Neural cell (in vitro differentiated cells): ENCODE data around the gene GDF11. TPM values are rescaled to one million over a fixed set of nuclear protein-coding genes. Genes with fewer than 3 reads are reported as not detected.

Source experiments
- H2AFZ ChIP-seq: fragments of 200-600, 300-800 bp; sonication (generic), shearing (Covaris generic); 2 replicates; pipeline ENCODE4 v1.6.0; 2014; ENCODE audit warnings: low read depth, mild to moderate bottlenecking, antibody characterized with exemption, low read length, moderate library complexity
- H3F3A ChIP-seq: fragments of 200-600 bp; shearing (Covaris generic); 2 replicates; pipeline ENCODE4 v1.6.1; 2016; ENCODE audit warnings: mild to moderate bottlenecking, moderate library complexity, mixed read lengths, antibody characterized with exemption, low read length; ENCODE audit not compliant: insufficient read depth, poor library complexity, severe bottlenecking
- H3K27ac ChIP-seq: fragments of 200-600, 300-800 bp; sonication (generic), shearing (Covaris generic); 2 replicates; pipeline ENCODE4 v1.5.1; 2014; ENCODE audit warnings: mild to moderate bottlenecking, low read length, moderate library complexity
- H3K27me3 ChIP-seq: fragments of 300-800, 200-600 bp; sonication (generic), shearing (Covaris generic); 2 replicates; pipeline ENCODE4 v1.6.0; 2014; ENCODE audit warnings: mild to moderate bottlenecking, low read depth, low read length, moderate library complexity; ENCODE audit not compliant: insufficient read depth
- H3K36me3 ChIP-seq: fragments of 300-800, 200-600 bp; sonication (generic), shearing (Covaris generic); 2 replicates; pipeline ENCODE4 v1.5.1; 2014; ENCODE audit warnings: mild to moderate bottlenecking, antibody characterized with exemption, low read length, moderate library complexity; ENCODE audit not compliant: insufficient read depth
- H3K4me2 ChIP-seq: fragments of 300-800, 200-600 bp; sonication (generic), shearing (Covaris generic); 2 replicates; pipeline ENCODE4 v1.6.0; 2014; ENCODE audit warnings: mild to moderate bottlenecking, low read length
- H3K4me3 ChIP-seq: fragments of 300-800, 200-600 bp; sonication (generic), shearing (Covaris generic); 2 replicates; pipeline ENCODE4 v1.5.1; 2014; ENCODE audit warnings: mild to moderate bottlenecking, low read length, moderate library complexity
- H3K79me2 ChIP-seq: fragments of 200-600 bp; shearing (Covaris generic); replicated peaks from 2 replicates; pipeline ENCODE4 v1.6.0; 2014; ENCODE audit warnings: mild to moderate bottlenecking, low read length, moderate library complexity; ENCODE audit not compliant: insufficient read depth
- H3K9ac ChIP-seq: fragments of 300-800, 200-600 bp; sonication (generic), shearing (Covaris generic); 2 replicates; pipeline ENCODE4 v1.6.1; 2016; ENCODE audit warnings: mild to moderate bottlenecking, low read length, mixed read lengths
- H3K9me2 ChIP-seq: fragments of 200-600 bp; shearing (Covaris generic); 2 replicates; pipeline ENCODE4 v1.6.1; 2016; ENCODE audit warnings: mild to moderate bottlenecking, low read length, mixed read lengths; ENCODE audit not compliant: insufficient read depth
- H3K9me3 ChIP-seq: fragments of 200-600, 300-800 bp; sonication (generic), shearing (Covaris generic); 2 replicates; pipeline ENCODE4 v1.6.1; 2016; ENCODE audit warnings: mild to moderate bottlenecking, mixed run types, low read length, moderate library complexity, mixed read lengths
- H4K20me1 ChIP-seq: fragments of 200-600 bp; shearing (Covaris generic); 2 replicates; pipeline ENCODE4 v1.6.1; 2016; ENCODE audit warnings: mild to moderate bottlenecking, mixed run types; ENCODE audit not compliant: insufficient read depth
- CTCF ChIP-seq: fragments of 450-650 bp; IDR thresholded peaks from 2 replicates; pipeline ENCODE4 v1.5.1; 2014; ENCODE audit warnings: antibody characterized with exemption, mild to moderate bottlenecking, moderate library complexity; ENCODE audit not compliant: poor library complexity, severe bottlenecking
- EP300 ChIP-seq: fragments of 450-650 bp; conservative IDR thresholded peaks from 2 replicates; pipeline ENCODE4 v1.6.1; 2014; ENCODE audit warnings: antibody characterized with exemption, mild to moderate bottlenecking, moderate library complexity; ENCODE audit not compliant: poor library complexity, severe bottlenecking
- EZH2 ChIP-seq: fragments of 200-600, 300-800 bp; shearing (Covaris generic), sonication (generic); IDR thresholded peaks from 2 replicates; pipeline ENCODE4 v1.6.1; 2014; ENCODE audit warnings: antibody characterized with exemption, low read length, borderline replicate concordance, mild to moderate bottlenecking; ENCODE audit not compliant: insufficient read depth, poor library complexity, severe bottlenecking
- MXI1 ChIP-seq: fragments of 450-650 bp; conservative IDR thresholded peaks from 2 replicates; pipeline ENCODE4 v1.6.1; 2014; ENCODE audit warnings: antibody characterized with exemption, mild to moderate bottlenecking; ENCODE audit not compliant: poor library complexity, severe bottlenecking
- POLR2AphosphoS5 ChIP-seq: IDR thresholded peaks from 2 replicates; pipeline ENCODE4 v1.6.1; 2012
- RAD21 ChIP-seq: fragments of 450-650 bp; conservative IDR thresholded peaks from 2 replicates; pipeline ENCODE4 v1.6.1; 2014; ENCODE audit warnings: antibody characterized with exemption, mild to moderate bottlenecking, moderate library complexity
- REST ChIP-seq: IDR thresholded peaks from 2 replicates; pipeline ENCODE4 v1.6.1; 2012; ENCODE audit warnings: borderline replicate concordance
- SMC3 ChIP-seq: fragments of 450-650 bp; conservative IDR thresholded peaks from 2 replicates; pipeline ENCODE4 v1.6.1; 2014; ENCODE audit warnings: antibody characterized with exemption, mild to moderate bottlenecking, moderate library complexity; ENCODE audit not compliant: poor library complexity
- TAF1 ChIP-seq: IDR thresholded peaks from 2 replicates; pipeline ENCODE4 v1.6.1; 2012; ENCODE audit warnings: low read depth
- polyA plus RNA-seq: library from polyadenylated mRNA; depleted of rRNA; stranded (reverse); fragments of >200 nt; gene quantifications from 2 replicates; pipeline ENCODE4 v1.2.3, GENCODE V29; 2014

The GDF11 gene
- polyA plus RNA-seq, 1 donor from 2014 or later = 16.0 TPM

GRCh38 chr12:55788546-55788945, 45.6 kb downstream of the GDF11 start:
- no peak overlapping the region for H3K9ac ChIP-seq
- no peaks in the 10 kb centered on the region for H4K20me1 ChIP-seq
- no peaks in the 10 kb centered on the region for H3F3A ChIP-seq
- H3K9me2 ChIP-seq = no peaks in the 10 kb centered on the region
- no peak overlapping the region for H3K27ac ChIP-seq
- H3K4me2 ChIP-seq = no peak overlapping the region
- no peaks in the 10 kb centered on the region for H3K27me3 ChIP-seq
- H3K4me3 ChIP-seq = no peak overlapping the region
- H2AFZ ChIP-seq = no peak overlapping the region
- H3K79me2 ChIP-seq = no peaks in the 10 kb centered on the region
- H3K9me3 ChIP-seq = no peaks in the 10 kb centered on the region
- H3K36me3 ChIP-seq = peaks cover 8% of the 10 kb centered on the region
- TF ChIP-seq CTCF (no peak), EP300 (no peak), TAF1 (no peak), EZH2 (no peak), RAD21 (no peak), REST (no peak), SMC3 (no peak), POLR2AphosphoS5 (no peak), MXI1 (no peak)

GRCh38 chr12:55789171-55789570, 46.2 kb downstream of the GDF11 start:
- Histone ChIP-seq H3K9ac (no peak overlapping the region), H3K4me2 (no peak overlapping the region), H3K27me3 (no peaks in the 10 kb centered on the region)

More at GRCh38 chr12:55789171-55789570, 46.2 kb downstream of the GDF11 start:
- H3K36me3 ChIP-seq = peaks cover 11% of the 10 kb centered on the region
- H3K27ac ChIP-seq = no peak overlapping the region
- no peaks in the 10 kb centered on the region for H4K20me1 ChIP-seq
- no peaks in the 10 kb centered on the region for H3F3A ChIP-seq
- H2AFZ ChIP-seq = no peak overlapping the region
- H3K79me2 ChIP-seq = no peaks in the 10 kb centered on the region
- TF ChIP-seq TAF1 = no peak
- TF ChIP-seq EZH2 = no peak
- no peak for TF ChIP-seq SMC3
- TF ChIP-seq CTCF = no peak
- TF ChIP-seq RAD21 = no peak
- no peak for TF ChIP-seq EP300
- no peak for TF ChIP-seq MXI1
- no peak for TF ChIP-seq REST
- TF ChIP-seq POLR2AphosphoS5 = no peak
- no peak overlapping the region for H3K4me3 ChIP-seq
- no peaks in the 10 kb centered on the region for H3K9me3 ChIP-seq
- H3K9me2 ChIP-seq = no peaks in the 10 kb centered on the region
